Cardiac fibroblast (primary cell): ENCODE results near the gene LCMT2.

Experiments
- DNase-seq, 2 donors: peaks; one replicate each; pipeline versions ENCODE4 v3.0.0 to v3.0.0-alpha.2; 2010; ENCODE audit warnings: low read depth in 2 of 2
- H3K4me3 ChIP-seq, 2 donors: replicated peaks in 1 of 2; 1 replicate in 1 of 2; 2 replicates in 1 of 2; pipeline ENCODE4 v1.5.1; 2011; ENCODE audit warnings: low read depth in 2 of 2, low read length in 2 of 2, mild to moderate bottlenecking in 2 of 2, moderate library complexity in 1 of 2
- TF ChIP-seq, protein P1 (sequence below): IDR thresholded peaks from one replicate; pipeline ENCODE4 v1.5.1; 2011; ENCODE audit warnings: low read depth, mild to moderate bottlenecking, low read length, inconsistent platforms

Gene LCMT2

DNA sequence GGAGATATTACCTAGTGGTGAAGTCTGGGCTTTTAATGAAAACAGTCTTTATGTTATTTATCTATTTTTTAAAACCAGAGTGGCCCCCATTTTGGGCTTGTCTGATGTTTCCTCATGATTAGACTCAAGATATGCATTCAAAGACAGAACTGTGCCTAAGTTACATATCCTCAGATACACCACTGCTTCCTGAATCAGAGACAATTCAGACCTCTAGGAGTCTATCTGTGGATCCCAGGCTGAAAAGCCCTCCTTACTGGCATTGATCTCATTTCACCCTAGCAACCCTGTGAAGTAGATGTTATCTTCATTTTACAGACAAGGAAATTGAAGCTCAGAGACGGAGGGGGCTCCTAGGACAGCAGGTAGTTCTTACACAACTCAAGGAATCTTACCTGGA is 46.8 kb downstream of the LCMT2 start:
- no peak overlapping the region for H3K4me3 ChIP-seq
- TF ChIP-seq, protein P1, sequence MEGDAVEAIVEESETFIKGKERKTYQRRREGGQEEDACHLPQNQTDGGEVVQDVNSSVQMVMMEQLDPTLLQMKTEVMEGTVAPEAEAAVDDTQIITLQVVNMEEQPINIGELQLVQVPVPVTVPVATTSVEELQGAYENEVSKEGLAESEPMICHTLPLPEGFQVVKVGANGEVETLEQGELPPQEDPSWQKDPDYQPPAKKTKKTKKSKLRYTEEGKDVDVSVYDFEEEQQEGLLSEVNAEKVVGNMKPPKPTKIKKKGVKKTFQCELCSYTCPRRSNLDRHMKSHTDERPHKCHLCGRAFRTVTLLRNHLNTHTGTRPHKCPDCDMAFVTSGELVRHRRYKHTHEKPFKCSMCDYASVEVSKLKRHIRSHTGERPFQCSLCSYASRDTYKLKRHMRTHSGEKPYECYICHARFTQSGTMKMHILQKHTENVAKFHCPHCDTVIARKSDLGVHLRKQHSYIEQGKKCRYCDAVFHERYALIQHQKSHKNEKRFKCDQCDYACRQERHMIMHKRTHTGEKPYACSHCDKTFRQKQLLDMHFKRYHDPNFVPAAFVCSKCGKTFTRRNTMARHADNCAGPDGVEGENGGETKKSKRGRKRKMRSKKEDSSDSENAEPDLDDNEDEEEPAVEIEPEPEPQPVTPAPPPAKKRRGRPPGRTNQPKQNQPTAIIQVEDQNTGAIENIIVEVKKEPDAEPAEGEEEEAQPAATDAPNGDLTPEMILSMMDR = no peak
- no peak for DNase-seq

DNA sequence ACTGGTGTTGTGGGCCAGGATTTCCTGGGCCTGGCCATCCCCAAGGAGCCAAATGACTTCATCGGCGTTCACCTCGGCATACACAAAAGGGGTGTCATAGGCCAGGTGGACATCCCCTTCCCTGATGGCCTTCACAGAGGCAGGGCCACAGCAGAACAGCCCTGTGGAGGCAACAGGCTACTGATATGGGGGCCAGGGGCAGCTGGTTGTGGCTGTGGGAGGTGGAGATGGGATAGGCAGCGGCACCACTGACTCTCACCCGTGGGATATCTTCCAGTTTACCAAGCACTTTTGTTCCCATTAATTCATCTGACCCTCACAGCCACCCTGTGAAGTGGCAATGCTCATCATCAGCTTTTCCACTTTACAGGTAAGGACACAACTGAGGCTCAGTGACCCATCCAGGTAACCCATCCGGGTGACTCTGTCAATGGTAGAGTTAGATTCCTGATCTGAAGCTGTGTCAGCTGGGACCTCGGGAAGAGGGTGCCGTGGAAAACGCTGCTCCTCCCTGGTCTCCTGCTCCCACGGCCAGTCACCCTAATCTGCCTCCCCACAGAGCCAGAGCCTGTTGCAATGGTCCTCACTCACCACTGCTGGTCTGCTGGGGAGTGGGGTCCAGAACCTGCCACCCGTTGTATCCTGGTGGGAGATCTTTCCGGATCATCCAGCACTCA is 48.3 kb downstream of the LCMT2 start:
- TF ChIP-seq, protein P1 = no peak
- H3K4me3 ChIP-seq = no peak overlapping the region
- DNase-seq = no peak

DNA sequence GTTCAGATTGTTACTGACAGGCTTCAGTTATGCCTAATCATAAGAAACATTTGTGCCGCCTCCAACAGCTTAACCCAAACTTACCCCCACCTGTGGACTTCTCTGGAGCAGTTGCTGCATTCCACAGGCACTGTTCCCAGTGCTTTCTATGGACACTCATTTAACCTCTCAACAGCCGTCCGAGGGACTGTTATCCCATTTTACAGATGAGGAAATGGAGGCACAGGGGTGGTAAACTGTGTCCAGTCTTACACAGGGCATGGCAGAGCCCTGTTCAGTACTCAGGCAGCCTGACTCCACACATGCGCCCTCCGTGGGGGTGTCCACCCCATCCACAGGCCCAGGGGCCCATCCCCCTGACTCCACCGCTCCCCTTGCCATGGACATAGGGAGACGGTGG is 49.4 kb downstream of the LCMT2 start:
- no peak overlapping the region for H3K4me3 ChIP-seq

DNA sequence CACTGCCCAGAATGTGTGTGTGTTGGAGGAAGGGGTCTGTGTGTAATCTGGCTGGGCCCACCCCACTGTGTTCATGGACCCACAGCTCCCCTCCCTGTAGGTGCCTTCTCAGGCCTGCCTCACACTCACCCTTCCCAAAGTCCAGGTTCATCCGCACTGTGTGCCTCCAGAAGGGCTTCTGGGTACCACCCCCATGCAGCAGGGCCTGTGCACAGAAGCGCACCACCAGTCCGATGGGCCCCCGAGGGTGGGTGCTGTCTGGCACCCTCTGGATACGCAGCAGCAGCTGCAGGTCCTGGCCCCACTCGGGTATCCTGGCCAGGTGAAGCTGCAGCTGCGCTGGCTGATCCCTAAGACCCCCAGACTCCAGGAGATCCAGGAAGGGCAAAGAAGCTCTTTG is 50.9 kb downstream of the LCMT2 start:
- no peak for DNase-seq
- TF ChIP-seq, protein P1 = no peak
- H3K4me3 ChIP-seq = no peak overlapping the region

More for the DNA sequence above, 49.4 kb downstream of the LCMT2 start:
- no peak for DNase-seq
- TF ChIP-seq, protein P1 = no peak

DNA sequence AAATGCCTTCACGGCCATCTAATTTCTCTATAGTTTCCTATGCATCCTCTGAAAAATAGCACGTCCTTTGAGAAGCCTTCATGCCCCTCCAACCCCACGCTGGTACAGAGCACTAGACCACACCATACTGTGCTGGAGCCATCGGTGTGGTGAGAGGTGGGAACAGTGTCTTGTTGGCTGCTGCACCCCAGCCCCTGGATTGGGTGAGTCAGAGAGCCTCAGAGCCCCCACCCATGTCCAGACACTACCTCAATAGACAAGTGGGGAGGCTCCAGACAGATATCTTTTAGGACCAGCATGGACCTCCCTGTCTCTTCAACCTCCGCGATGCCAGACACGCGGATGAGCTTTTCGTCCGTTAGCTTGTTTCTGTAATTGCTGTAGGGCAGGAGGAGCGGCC is 51.5 kb downstream of the LCMT2 start:
- no peak for DNase-seq
- TF ChIP-seq, protein P1 = no peak
- no peak overlapping the region for H3K4me3 ChIP-seq

DNA sequence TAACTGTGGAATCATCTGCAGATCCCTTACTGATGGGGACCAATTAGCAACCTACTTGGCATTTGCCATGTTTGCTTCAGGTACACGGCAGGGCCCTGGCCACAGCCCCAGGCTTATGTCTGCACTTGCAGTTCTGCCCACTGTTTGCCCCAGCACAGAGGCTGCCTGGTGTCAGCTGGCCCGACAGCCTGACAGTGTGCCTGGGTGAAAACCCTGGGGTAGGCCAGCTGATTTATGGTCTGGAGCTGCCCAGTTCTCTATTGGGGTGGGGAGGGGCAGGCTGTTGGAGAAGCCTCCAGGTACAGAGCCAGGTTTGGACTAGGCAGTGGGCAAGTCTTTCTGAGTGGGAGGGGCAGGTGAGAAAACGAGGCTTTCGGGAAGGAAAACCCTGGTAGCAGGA is 52.5 kb downstream of the LCMT2 start:
- no peak for DNase-seq
- H3K4me3 ChIP-seq = no peak overlapping the region
- TF ChIP-seq, protein P1 = no peak

DNA sequence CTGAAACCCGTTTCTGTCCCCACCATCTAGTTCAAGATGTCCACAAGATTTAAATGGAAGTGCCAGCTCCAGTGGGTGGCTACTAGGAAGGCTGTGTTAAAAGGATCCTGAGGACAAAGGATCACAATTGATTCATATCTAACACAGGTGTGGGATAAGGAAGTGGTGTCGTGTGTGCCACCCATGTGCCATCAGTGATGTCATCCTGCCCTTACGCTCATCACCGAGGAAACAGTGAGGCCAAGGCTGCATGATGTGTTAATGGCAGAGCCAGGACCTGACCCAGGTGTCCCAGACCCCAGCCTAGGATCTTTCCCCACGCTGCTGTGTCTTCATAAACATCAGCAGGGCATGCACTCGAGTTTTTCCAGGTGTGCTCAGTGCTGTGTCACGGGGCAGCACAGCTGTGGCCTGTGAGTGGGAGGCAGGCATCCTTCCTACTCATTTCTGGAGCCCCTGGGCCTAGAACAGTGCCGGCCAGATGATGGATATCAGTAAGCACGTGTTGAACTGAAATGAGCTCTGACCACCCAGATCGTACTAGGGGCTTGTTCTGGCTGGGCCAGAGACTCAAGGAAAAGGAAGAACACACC is 53.0 kb downstream of the LCMT2 start:
- H3K4me3 ChIP-seq = no peak overlapping the region
- no peak for DNase-seq
- TF ChIP-seq, protein P1 = no peak
